ENCODE results near the gene HEATR5A.

DNA sequence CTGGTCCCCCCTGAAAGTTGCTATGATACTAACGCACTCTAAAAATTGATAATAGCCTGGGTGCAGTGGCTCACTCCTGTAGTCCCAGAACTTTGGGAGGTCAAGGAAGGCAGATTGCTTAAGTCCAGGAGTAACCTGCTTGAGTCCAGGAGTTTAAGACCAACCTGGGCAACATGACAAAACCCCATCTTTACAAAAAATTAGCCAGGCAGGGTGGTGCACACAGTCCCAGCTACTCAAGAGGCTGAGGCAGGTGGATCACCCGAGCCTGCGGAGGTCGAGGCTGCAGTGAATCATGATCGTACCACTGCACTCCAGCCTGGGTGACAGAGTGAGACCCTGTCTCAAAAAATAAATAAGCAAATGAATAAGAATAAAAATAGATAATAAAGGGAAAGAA is 42.9 kb downstream of the HEATR5A start:
- TF ChIP-seq POLR2A (IDR thresholded peaks at IDR 0.05; ENCODE audit: extremely low read depth, insufficient read length) (no peak), MYC (IDR thresholded peaks at IDR 0.05; ENCODE audit: low read depth, low read length) (no peak)
- TF ChIP-seq, protein P1, sequence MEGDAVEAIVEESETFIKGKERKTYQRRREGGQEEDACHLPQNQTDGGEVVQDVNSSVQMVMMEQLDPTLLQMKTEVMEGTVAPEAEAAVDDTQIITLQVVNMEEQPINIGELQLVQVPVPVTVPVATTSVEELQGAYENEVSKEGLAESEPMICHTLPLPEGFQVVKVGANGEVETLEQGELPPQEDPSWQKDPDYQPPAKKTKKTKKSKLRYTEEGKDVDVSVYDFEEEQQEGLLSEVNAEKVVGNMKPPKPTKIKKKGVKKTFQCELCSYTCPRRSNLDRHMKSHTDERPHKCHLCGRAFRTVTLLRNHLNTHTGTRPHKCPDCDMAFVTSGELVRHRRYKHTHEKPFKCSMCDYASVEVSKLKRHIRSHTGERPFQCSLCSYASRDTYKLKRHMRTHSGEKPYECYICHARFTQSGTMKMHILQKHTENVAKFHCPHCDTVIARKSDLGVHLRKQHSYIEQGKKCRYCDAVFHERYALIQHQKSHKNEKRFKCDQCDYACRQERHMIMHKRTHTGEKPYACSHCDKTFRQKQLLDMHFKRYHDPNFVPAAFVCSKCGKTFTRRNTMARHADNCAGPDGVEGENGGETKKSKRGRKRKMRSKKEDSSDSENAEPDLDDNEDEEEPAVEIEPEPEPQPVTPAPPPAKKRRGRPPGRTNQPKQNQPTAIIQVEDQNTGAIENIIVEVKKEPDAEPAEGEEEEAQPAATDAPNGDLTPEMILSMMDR (IDR thresholded peaks at IDR 0.05; ENCODE audit: low read depth, low read length), result no peak
- TF ChIP-seq, protein P2, sequence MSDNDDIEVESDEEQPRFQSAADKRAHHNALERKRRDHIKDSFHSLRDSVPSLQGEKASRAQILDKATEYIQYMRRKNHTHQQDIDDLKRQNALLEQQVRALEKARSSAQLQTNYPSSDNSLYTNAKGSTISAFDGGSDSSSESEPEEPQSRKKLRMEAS (IDR thresholded peaks at IDR 0.05; ENCODE audit: low read depth, low read length), result no peak

Measured in NB4 (cell line).